ENCODE data around the gene CADM4. TPM values are rescaled to one million over a fixed set of nuclear protein-coding genes. Genes with fewer than 3 reads are reported as not detected.
A peak's percentile ranks its signal among the peaks of the same experiment; 100 is the strongest.
"Not testable (repeated sequence)": the region's sequence is repeated elsewhere in the genome, so short reads cannot be mapped to it uniquely, and the experiment has no call there.

The CADM4 gene
- total RNA-seq, 1 donor from 2014 or later: 8.8 TPM

DNA sequence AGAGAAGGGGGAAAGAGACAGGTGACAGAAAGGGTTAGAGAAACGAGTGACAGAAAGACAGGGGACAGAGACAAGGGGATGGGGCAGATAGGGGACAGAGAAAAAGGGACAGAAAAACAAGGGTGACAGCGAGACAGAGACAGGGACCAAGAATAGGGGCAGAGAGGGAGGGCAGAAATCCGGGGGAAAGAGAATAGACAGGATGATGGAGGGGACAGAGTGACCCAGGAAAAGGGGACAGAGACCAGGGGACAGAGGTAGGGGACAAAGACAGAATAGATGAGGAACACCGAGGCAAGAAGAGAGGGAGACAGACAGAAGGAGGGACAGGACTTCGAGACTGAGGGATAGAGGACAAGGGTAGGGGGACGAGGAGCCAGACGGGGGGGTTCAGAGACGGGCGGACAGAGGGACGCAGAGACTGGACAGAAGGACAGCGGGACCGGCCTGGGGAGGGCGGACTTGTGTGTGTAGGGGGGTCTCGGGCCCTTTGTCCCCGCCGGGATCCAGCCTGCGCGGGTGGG lies 593 bp downstream of the CADM4 start:
- Mint-ChIP-seq H3K36me3 (ENCODE audit: unreplicated experiment) (no peaks in the 10 kb centered on the region), H3K4me1 (ENCODE audit: unreplicated experiment) (peaks cover 21% of the 10 kb centered on the region), H3K27me3 (ENCODE audit: unreplicated experiment) (peaks cover 28% of the 10 kb centered on the region), H3K4me3 (ENCODE audit: unreplicated experiment) (peak overlapping the region; percentile 77), H3K27ac (ENCODE audit: unreplicated experiment) (no peak overlapping the region), H3K9me3 (ENCODE audit: unreplicated experiment) (no peaks in the 10 kb centered on the region)
- TF ChIP-seq, protein P1, sequence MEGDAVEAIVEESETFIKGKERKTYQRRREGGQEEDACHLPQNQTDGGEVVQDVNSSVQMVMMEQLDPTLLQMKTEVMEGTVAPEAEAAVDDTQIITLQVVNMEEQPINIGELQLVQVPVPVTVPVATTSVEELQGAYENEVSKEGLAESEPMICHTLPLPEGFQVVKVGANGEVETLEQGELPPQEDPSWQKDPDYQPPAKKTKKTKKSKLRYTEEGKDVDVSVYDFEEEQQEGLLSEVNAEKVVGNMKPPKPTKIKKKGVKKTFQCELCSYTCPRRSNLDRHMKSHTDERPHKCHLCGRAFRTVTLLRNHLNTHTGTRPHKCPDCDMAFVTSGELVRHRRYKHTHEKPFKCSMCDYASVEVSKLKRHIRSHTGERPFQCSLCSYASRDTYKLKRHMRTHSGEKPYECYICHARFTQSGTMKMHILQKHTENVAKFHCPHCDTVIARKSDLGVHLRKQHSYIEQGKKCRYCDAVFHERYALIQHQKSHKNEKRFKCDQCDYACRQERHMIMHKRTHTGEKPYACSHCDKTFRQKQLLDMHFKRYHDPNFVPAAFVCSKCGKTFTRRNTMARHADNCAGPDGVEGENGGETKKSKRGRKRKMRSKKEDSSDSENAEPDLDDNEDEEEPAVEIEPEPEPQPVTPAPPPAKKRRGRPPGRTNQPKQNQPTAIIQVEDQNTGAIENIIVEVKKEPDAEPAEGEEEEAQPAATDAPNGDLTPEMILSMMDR (IDR thresholded peaks at IDR 0.05): no peak
- DNase-seq (ENCODE audit: extremely low spot score, unreplicated experiment): no peak

DNA sequence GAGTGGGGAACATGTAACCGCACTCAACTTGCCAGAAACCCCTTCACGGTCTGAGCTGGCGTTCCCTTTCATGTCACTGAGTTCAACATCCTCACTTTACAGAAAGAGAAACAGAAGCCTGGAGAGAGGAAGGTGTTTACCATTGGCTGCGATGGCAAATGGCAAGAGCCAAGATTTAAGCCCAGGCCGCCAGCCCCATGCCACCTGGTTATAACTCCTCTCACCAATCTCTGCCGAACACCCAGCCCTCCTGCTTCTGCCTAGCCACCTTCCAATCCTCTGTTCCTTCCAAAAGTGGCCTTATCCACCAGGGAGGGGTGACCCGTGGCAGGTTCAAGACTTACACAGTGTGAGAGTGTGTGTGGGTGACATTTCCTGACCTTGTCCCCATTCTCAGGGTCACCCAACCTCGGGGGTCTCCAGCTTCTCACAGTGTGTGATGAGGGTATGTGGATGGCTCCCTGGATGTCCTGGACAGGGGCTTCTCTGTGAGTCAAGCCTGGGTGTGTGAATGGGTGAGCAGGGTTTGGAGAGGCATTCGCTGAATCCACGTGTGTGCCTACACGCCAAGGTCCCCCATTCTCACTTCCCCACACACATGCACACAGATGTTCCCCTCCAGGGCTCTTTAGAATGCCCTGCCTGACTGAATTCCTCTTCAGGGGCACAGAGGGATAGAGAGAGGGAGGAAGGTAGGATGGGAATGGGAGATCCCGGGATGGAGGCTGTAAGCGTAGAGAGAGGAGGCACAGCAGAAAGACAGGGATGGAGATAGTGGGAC lies 1.2 kb downstream of the CADM4 start:
- TF ChIP-seq, protein P1 (IDR thresholded peaks at IDR 0.05): no peak
- DNase-seq (ENCODE audit: extremely low spot score, unreplicated experiment): no peak
- no peak overlapping the region for H3K27ac Mint-ChIP-seq (ENCODE audit: unreplicated experiment)
- peaks cover 28% of the 10 kb centered on the region for H3K27me3 Mint-ChIP-seq (ENCODE audit: unreplicated experiment)
- no peaks in the 10 kb centered on the region for H3K36me3 Mint-ChIP-seq (ENCODE audit: unreplicated experiment)
- H3K4me3 Mint-ChIP-seq (ENCODE audit: unreplicated experiment): peak overlapping the region; percentile 77
- no peaks in the 10 kb centered on the region for H3K9me3 Mint-ChIP-seq (ENCODE audit: unreplicated experiment)
- H3K4me1 Mint-ChIP-seq (ENCODE audit: unreplicated experiment): peaks cover 21% of the 10 kb centered on the region

DNA sequence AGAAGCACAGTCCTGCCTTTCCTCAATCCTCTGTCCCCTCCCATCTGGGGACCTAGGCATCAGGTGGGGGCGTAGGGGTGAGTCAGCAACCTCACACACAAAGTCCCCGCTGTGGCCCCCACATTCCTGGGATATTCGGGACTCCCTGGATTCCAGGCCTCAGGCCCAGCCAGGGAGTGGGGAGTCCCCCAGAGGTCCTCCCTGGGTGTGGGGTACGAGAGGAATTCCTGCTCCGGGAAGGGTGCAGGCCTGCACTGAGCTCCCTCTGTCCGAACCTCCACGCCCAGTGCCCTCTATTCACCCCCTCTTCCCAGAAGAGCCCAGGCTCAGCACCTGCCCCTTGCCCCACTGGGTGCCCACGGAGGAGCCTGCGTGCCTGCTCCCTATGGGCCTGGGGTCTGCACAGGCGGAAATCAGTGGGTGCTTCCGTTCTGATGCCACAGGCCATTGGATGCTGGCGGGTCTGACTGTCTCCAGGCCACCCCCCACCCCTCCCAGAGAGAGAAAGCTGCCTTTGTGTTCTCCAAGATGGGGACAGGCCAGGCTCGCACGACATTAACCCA lies 3.4 kb downstream of the CADM4 start:
- no peaks in the 10 kb centered on the region for H3K36me3 Mint-ChIP-seq (ENCODE audit: unreplicated experiment)
- no peaks in the 10 kb centered on the region for H3K9me3 Mint-ChIP-seq (ENCODE audit: unreplicated experiment)
- H3K4me3 Mint-ChIP-seq (ENCODE audit: unreplicated experiment): no peak overlapping the region
- TF ChIP-seq, protein P1 (IDR thresholded peaks at IDR 0.05): no peak
- DNase-seq (ENCODE audit: extremely low spot score, unreplicated experiment): no peak
- H3K27ac Mint-ChIP-seq (ENCODE audit: unreplicated experiment): no peak overlapping the region
- H3K27me3 Mint-ChIP-seq (ENCODE audit: unreplicated experiment): peaks cover 31% of the 10 kb centered on the region
- peaks cover 18% of the 10 kb centered on the region for H3K4me1 Mint-ChIP-seq (ENCODE audit: unreplicated experiment)

DNA sequence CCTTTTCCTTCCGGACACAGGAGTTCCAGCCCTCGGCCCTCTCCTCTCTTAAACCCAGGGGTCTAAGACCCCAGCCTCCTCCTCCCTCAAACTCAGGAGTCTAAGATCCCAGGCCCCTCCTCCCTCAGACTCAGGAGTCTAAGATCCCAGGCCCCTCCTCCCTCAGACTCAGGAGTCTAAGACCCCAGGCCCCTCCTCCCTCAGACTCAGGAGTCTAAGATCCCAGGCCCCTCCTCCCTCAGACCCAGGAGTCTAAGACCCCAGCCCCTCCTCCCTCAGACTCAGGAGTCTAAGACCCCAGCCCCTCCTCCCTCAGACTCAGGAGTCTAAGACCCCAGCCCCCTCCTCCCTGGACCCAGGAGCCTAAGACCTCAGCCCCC lies 4.1 kb downstream of the CADM4 start:
- not testable (repeated sequence) for H3K9me3 Mint-ChIP-seq (ENCODE audit: unreplicated experiment); H3K4me3 Mint-ChIP-seq (ENCODE audit: unreplicated experiment); H3K36me3 Mint-ChIP-seq (ENCODE audit: unreplicated experiment); DNase-seq (ENCODE audit: extremely low spot score, unreplicated experiment); H3K27ac Mint-ChIP-seq (ENCODE audit: unreplicated experiment)
- Mint-ChIP-seq H3K4me1 (ENCODE audit: unreplicated experiment) (peaks cover 16% of the 10 kb centered on the region), H3K27me3 (ENCODE audit: unreplicated experiment) (peaks cover 27% of the 10 kb centered on the region)

DNA sequence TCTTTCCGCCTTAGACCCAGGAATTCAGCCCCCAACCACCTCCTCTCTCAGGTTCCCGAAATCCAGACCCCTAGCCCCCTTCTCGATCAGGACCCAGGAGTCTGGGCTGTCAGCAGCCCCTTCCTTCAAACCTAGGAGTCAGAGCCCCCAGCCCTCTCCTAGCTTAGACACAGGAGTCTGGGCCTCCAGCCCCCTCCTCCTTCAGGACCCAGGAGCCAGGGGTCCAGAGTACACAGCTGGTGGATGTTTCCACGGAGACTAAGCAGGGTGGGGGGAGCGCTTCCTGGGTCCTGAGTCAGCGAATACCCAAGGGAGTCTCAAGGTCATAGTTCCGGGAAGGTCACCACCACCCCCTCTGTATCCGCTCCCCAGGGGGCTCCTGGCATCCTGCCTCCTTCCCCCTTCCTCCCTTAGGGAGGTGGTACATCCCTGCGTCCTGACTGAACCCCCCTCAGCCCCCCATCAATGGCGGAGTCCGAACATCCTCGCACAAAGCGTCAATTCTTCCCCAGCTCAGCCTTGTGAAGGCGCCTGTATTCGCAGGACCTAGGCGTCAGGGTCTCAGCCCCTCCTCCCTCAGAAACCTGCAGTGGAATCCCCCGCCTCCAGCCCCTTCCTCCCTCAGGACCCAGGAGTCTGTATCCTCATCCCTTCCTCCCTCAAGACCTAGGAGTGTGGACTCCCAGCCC lies 4.6 kb downstream of the CADM4 start:
- Mint-ChIP-seq H3K4me1 (ENCODE audit: unreplicated experiment) (peaks cover 12% of the 10 kb centered on the region), H3K9me3 (ENCODE audit: unreplicated experiment) (no peaks in the 10 kb centered on the region), H3K4me3 (ENCODE audit: unreplicated experiment) (peak overlapping the region; percentile 45), H3K36me3 (ENCODE audit: unreplicated experiment) (no peaks in the 10 kb centered on the region), H3K27ac (ENCODE audit: unreplicated experiment) (no peak overlapping the region), H3K27me3 (ENCODE audit: unreplicated experiment) (peaks cover 26% of the 10 kb centered on the region)
- TF ChIP-seq, protein P1 (IDR thresholded peaks at IDR 0.05): no peak
- DNase-seq (ENCODE audit: extremely low spot score, unreplicated experiment): no peak
